Lung (tissue), 16 donors: ENCODE measurements around the gene STARD10. TPM values are rescaled to one million over a fixed set of nuclear protein-coding genes. Genes with fewer than 3 reads are reported as not detected.

Experiments used
- ATAC-seq: fragments of 200-7000 bp; cut with Tn5 transposase; one replicate; pipeline ENCODE4 v1.9.1; 2020; ENCODE audit warnings: moderate number of reproducible peaks; ENCODE audit not compliant: insufficient read depth, low FRiP score
- DNase-seq, 3 donors: peaks; one replicate each; pipeline ENCODE4 v3.0.0-alpha.2; 2013 to 2017
- H3K27ac ChIP-seq, 2 donors: one replicate each; pipeline ENCODE4 v1.5.1; 2013; ENCODE audit warnings: mild to moderate bottlenecking in 2 of 2, moderate library complexity in 2 of 2, control low read depth in 1 of 2, inconsistent platforms in 1 of 2, low read depth in 1 of 2, low read length in 1 of 2
- H3K27me3 ChIP-seq, 3 donors: one replicate each; pipeline ENCODE4 v1.5.1; 2013; ENCODE audit warnings: low read length in 2 of 3; ENCODE audit not compliant: control insufficient read depth in 3 of 3, insufficient read depth in 3 of 3
- H3K36me3 ChIP-seq, 4 donors: one replicate each; pipeline ENCODE4 v1.5.1; 2013; ENCODE audit warnings: low read length in 4 of 4, mild to moderate bottlenecking in 1 of 4, moderate library complexity in 1 of 4; ENCODE audit not compliant: control insufficient read depth in 4 of 4, insufficient read depth in 4 of 4
- H3K4me1 ChIP-seq, 5 donors: one replicate each; pipeline ENCODE4 v1.5.1; 2013; ENCODE audit warnings: low read length in 5 of 5, mild to moderate bottlenecking in 2 of 5, moderate library complexity in 1 of 5; ENCODE audit not compliant: control insufficient read depth in 5 of 5, insufficient read depth in 5 of 5
- H3K4me3 ChIP-seq: one replicate; pipeline ENCODE4 v1.5.1; 2013; ENCODE audit warnings: mild to moderate bottlenecking, control low read depth, moderate library complexity
- H3K9ac ChIP-seq, 2 donors: one replicate each; pipeline ENCODE4 v1.5.1; 2013; ENCODE audit warnings: low read length in 2 of 2, control low read depth in 1 of 2; ENCODE audit not compliant: insufficient read depth in 1 of 2
- H3K9me3 ChIP-seq, 4 donors: one replicate each; pipeline ENCODE4 v1.5.1; 2013; ENCODE audit warnings: low read length in 3 of 4, mild to moderate bottlenecking in 1 of 4, moderate library complexity in 1 of 4; ENCODE audit not compliant: control insufficient read depth in 4 of 4, insufficient read depth in 3 of 4
- CTCF ChIP-seq: IDR thresholded peaks from 2 replicates; pipeline ENCODE4 v1.5.1; 2012; ENCODE audit warnings: mild to moderate bottlenecking; ENCODE audit errors: control extremely low read depth, extremely low read depth
- WGBS, 2 donors: extraction: QIAGEN DNeasy Blood & Tissue Kit; methylation state at CpG; one replicate each; pipeline ENCODE4 v1.1.7; 2013; 5-methylcytosine and 5-hydroxymethylcytosine counted together
- long read RNA-seq, 5 donors: transcript quantifications; one replicate each; lab custom pipeline, GENCODE V29; 2026
- polyA plus RNA-seq, 2 donors: library from polyadenylated mRNA; stranded (reverse); fragments of 200-250 nt; gene quantifications; one replicate each; pipeline ENCODE4 v1.2.1, GENCODE V29; 2013
- total RNA-seq, 2 donors: library from RNA; depleted of rRNA in 1 of 2; stranded (reverse); fragments of >200 nt in 1 of 2; gene quantifications; one replicate each; pipeline ENCODE4 v1.2.1, GENCODE V29; 2014 to 2021
- donor health status: control.
- donor health status: control.
- donor health status: Bipolar disorder and iron deficiency.
- donor health status: healthy.
- donor health status: DM: yes; HTN: yes; CAD: no.

Gene STARD10
- 100 to 1,000 TPM in 1 of 2 donors, 10 to 100 TPM in 1; 97.1 to 108 TPM for total RNA-seq
- 100 to 1,000 TPM in 1 of 2 donors, 10 to 100 TPM in 1; 66.5 to 198 TPM for polyA plus RNA-seq
- long read RNA-seq, donor 1, transcript STARD10-210 (7 exons, 1,100 nt): major isoform, 14 of 35 reads
- long read RNA-seq, donor 1, partial matches to known transcripts: 18 of 35 reads
- long read RNA-seq, donor 1, other reads (novel, unspliced or antisense): 0 of 35 reads
- long read RNA-seq, donor 2, transcript STARD10-210 (7 exons, 1,100 nt): major isoform, 7 of 17 reads
- long read RNA-seq, donor 2, partial matches to known transcripts: 6 of 17 reads
- long read RNA-seq, donor 2, other reads (novel, unspliced or antisense): 0 of 17 reads
- long read RNA-seq, donor 3, transcript STARD10-210 (7 exons, 1,100 nt): major isoform, 18 of 28 reads
- long read RNA-seq, donor 3, partial matches to known transcripts: 9 of 28 reads
- long read RNA-seq, donor 3, other reads (novel, unspliced or antisense): 0 of 28 reads
- long read RNA-seq, donor 4, transcript STARD10-210 (7 exons, 1,100 nt): major isoform, 5 of 16 reads
- long read RNA-seq, donor 4, partial matches to known transcripts: 6 of 16 reads
- long read RNA-seq, donor 4, other reads (novel, unspliced or antisense): 0 of 16 reads
- long read RNA-seq, donor 5, transcript STARD10-210 (7 exons, 1,100 nt): major isoform, 16 of 53 reads
- long read RNA-seq, donor 5, partial matches to known transcripts: 31 of 53 reads
- long read RNA-seq, donor 5, other reads (novel, unspliced or antisense): 0 of 53 reads

- peak; percentile 82 for TF ChIP-seq CTCF
- peak within 1 kb of the TSS; percentile 43 for H3K4me3 ChIP-seq
- DNase-seq (peak; percentile 97 to 98 (median 98)), ATAC-seq (peak; percentile 97)
- peak within 1 kb of the TSS; percentile 82 to 95 for H3K27ac ChIP-seq
- peaks cover 0 to 17% (median 5%) of the 10 kb centered on the region in 5 donors for H3K4me1 ChIP-seq
- no peaks in the 10 kb centered on the region for H3K36me3 ChIP-seq
- no peaks in the 10 kb centered on the region for H3K9me3 ChIP-seq
- peak within 1 kb of the TSS in 1 of 2 donors; percentile 90 for H3K9ac ChIP-seq
- 2% methylated on average over 55 of the region's 55 CpGs for WGBS, 2 donors
- no peaks in the 10 kb centered on the region for H3K27me3 ChIP-seq
These were observed at the start of gene STARD10 for GRCh38 chr11:72793425-72794367. STARD10 (minus strand) TSS chr11:72794047; CDS start chr11:72781181, 12,866 bp downstream.

GRCh38 chr11:72842653-72843330 is 48.9 kb upstream of the STARD10 start:
- 92 to 93% methylated on average over 14 of the region's 14 CpGs for WGBS, 2 donors
- H3K36me3 ChIP-seq: peaks cover 4 to 32% (median 11%) of the 10 kb centered on the region in 4 donors
- ATAC-seq (no peak), DNase-seq (peak in 1 of 3 donors; percentile 47)
- peak overlapping the region in 1 of 2 donors; percentile 35 for H3K27ac ChIP-seq
- no peak overlapping the region for H3K9ac ChIP-seq
- H3K4me3 ChIP-seq: no peak overlapping the region
- no peaks in the 10 kb centered on the region for H3K27me3 ChIP-seq
- no peak for TF ChIP-seq CTCF
- peaks cover 2 to 28% (median 8%) of the 10 kb centered on the region in 5 donors for H3K4me1 ChIP-seq
- H3K9me3 ChIP-seq: no peaks in the 10 kb centered on the region

- no peaks in the 10 kb centered on the region for H3K9me3 ChIP-seq
- ATAC-seq (no peak), DNase-seq (no peak)
- peaks cover 2 to 28% (median 8%) of the 10 kb centered on the region in 5 donors for H3K4me1 ChIP-seq
- H3K27ac ChIP-seq: peak overlapping the region in 1 of 2 donors; percentile 35
- no peak overlapping the region for H3K9ac ChIP-seq
- no peak for TF ChIP-seq CTCF
- WGBS, 2 donors: 83 to 87% methylated on average over 5 of the region's 5 CpGs
- H3K36me3 ChIP-seq: peaks cover 4 to 34% (median 12%) of the 10 kb centered on the region in 4 donors
- H3K4me3 ChIP-seq: no peak overlapping the region
- no peaks in the 10 kb centered on the region for H3K27me3 ChIP-seq
These were observed 48.3 kb upstream of the STARD10 start for GRCh38 chr11:72842126-72842525.
